GM19438 (cell line): Measurements from ENCODE around the gene DDX51.

Experiments
- ATAC-seq: cut with Tn5 transposase; IDR thresholded peaks from one replicate; pipeline ENCODE4 v1.9.1; 2021; ENCODE audit warnings: low read depth; ENCODE audit not compliant: unreplicated experiment

The DDX51 gene

DNA sequence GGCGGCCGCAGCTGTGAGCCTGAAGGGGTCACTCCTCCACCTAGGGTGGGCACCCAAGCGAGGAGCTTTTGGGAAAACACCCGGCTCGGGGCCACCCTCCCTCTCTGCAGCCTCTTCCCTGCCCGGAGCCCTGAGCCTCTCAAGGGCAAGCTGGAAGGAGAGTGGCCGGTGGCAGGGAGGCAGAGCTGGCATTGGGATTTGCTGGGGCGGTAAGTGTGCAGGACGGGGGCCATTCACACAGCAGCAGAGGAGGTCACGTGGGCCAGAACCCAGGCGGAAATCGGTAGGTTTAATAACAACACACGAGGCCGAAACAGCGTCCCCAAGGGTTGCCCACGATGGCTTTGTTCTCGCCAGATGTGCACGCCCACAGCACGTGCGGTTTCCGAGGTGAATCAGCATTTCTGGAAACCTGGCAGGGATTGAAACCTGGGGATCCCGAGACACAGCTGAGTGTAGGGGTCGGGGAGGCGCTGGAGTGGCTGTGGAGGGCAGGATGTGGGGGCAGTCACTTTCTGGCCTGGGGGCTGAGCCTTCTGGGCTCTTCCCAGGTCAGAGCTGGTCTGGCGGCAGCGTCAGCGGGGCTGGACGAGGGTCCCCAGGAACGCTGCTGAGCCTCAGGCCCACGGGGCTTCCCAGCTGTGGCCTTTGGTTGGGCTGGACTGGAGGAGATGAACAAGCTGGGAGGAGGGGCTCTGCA, 23.6 kb upstream of the DDX51 start:
- ATAC-seq: no peak

DNA sequence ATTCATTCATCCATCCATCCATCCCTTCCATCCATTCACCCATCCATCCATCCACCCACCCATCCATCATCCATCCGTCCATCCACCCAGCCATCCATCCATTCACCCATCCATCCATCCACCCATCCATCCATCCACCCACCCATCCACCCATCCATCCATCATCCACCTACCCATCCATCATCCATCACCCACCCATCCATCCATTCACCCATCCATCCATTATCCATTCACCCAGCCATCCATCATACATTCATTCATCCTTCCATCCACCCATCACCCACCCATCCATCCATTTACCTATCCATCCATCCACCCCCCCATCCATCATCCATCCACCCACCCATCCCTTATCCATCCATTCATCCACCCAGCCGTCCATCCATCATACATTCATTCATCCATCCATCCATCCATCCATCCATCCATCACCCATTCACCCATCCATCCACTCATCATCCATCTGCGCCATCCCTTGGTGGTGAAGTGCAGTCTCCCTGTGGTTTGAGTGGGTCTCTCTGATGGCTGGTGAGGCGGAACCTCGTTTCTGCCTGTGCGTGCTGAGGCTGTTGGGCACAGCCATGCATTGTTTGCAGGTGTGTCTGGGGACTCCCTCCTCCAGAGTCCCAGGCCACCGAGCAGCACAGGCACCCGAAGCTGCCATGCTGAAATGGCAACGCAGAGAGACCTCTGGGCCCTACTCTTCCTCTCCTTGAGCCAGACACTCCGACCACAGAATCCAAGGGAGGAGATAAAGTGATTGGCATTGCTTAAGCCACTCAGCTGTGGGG, 22.9 kb upstream of the DDX51 start:
- no peak for ATAC-seq

DNA sequence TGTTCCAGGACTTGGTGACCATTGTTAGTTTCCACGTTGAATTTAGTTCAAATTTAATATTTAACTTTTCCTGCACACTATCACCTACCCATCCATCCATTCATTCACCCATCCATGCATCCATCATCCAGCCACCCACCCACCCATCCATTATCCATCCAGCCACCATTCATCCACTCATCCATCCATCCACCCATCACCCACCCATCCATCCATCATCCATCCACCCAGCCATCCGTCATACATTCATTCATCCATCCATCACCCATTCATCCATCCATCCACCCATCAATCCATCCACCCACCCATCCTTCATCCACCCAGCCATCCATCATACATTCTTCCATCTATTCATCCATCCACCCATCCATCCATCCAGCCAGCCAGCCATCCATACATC, 22.0 kb upstream of the DDX51 start:
- no peak for ATAC-seq

DNA sequence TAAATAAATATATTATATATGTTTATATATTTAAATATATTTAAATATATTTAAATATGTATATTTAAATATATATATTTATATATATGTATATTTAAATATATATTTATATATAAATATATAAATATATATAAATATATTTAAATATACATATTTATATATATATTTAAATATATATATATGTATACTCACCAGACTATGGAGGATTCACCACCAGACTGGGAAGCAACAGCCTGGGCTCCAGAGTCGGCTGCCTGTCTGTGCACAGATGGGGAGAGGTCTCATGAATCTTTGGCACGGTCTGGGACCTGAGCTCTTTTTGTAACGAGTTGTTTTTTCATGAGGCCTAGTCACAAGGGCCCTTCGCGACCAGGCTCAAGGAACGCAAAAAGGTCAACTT, 21.5 kb upstream of the DDX51 start:
- ATAC-seq: no peak

DNA sequence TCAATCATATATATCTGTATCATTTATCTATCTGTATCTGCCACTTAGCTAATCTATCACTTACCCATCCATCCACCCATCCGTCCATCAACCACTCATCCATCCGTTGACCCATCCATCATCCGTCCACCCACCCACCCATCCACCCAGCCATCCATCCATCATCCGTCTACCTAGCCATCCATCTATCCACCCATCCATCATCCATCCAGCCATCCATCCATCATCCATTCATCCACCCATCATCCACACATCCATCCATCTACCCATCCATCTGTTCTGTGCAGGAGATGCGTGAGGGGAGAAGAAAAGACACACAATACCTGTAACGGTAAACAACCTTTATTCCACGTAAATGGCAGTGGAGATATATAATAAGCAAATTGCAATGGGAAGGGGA, 20.3 kb upstream of the DDX51 start:
- ATAC-seq: no peak

DNA sequence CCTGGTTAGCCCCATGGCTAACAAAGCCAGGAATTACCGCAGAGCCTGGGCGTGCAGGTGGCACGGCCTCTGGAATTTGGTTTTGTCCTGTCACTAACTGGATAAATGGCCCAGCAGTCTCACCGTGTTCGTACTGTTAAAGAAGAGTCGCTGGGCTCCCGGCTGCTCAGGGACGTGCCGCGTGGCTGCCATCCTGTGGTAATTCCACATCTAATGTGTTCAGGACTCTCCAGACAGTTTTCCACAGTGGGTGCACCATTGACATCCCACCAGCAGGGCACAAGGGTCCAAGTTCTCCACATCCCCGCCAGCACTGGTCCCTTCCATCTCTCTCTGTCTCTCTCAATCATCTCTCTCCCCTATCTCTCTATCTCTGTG, 19.8 kb upstream of the DDX51 start:
- ATAC-seq: no peak

DNA sequence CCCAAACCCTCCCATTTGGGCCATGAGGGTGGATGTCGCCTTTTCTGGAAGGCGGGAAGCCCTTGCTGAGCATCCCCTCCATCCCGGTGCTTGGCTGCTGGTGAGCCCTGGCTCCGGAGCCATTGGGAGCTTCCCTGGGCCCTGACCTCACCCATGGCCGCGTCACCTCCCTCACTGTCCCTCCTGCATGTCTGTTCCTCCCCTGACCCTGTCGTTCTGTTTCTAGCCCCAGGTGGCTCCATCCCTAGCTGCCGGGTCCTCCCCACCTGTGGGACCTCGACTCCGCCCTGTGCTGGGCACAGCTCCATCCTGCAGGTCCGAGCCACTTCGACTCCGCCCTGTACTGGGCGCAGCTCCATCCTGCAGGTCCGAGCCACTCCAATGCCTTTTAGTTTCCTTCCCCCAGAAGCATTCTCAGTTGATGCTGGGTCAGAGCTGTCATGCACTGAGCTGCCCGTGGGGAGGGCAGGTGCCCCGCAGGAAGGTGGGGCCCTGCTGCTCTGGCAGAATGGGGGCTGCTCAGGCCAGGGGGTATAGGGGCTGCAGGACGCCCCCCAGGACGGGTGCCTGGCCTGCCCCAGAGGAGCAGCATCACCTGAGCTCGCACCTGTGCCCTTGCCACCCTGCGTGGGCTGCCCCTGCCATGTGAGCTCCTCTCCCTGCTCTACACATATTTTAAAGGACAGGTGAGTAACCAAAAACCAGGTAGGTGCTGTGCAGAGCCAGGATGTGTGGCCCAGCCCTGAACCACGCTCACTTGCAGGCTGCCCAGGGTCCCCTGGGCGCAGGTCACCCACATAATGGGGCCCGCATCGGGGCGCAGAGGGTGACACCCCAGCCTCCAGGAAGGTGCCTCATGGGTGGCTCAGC, 19.2 kb upstream of the DDX51 start:
- no peak for ATAC-seq

DNA sequence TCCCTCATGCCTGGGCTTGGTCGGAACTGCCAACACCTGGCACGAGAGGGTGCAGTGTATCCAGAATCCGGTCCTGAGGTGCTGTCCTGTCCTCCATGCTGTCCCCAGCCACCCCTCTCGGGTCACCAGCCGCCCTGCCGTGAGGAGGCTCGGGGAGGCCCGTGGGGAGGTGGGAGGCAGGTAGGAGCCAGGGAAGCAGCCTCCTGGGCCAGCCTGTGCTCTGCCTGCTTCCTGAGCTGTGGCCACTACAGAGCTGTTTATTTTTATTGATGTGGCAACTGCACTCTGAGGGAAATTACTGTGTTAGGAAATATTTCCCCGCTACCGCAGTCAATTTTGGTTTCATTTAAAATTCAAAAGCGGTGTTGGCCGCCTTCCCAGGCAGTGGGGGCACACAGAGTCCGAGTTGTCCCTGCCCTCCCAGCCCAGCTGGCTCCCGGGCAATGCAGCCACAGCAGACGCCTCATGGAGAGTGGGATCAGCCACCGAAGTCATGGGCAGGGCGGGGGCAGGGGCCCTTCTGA, 18.5 kb upstream of the DDX51 start:
- no peak for ATAC-seq

DNA sequence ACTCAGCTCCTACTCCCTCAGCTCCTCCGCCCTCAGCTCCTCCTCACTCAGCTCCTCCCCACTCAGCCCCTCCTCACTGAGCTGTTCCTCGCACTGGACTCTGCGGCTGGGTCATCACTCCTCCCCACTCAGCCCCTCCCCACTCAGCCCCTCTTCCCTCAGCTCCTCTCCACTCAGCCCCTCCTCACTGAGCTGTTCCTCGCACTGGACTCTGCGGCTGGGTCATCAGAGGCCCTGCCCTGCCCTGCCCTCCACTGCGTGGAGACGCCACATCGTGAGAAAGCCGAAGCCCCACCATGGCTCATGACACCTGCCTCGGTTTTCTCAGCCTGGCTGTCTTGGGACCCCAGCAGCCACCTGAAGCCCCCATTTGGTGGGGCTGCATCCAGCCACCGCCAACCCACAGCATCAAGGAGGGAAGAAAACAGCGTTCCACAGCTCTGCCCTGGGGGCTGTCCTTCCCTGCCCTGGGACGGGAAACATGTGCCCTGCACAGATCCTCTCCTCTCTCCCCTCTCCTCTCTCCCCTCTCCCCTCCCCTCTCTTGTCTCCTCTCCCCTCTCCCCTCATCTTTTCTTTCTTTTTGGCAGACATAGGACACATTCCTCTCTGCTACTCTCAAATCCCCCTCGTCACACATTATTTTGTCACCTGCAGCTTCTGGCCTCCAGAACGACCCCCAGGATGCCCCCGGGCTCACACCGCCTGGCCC, 17.8 kb upstream of the DDX51 start:
- no peak for ATAC-seq

DNA sequence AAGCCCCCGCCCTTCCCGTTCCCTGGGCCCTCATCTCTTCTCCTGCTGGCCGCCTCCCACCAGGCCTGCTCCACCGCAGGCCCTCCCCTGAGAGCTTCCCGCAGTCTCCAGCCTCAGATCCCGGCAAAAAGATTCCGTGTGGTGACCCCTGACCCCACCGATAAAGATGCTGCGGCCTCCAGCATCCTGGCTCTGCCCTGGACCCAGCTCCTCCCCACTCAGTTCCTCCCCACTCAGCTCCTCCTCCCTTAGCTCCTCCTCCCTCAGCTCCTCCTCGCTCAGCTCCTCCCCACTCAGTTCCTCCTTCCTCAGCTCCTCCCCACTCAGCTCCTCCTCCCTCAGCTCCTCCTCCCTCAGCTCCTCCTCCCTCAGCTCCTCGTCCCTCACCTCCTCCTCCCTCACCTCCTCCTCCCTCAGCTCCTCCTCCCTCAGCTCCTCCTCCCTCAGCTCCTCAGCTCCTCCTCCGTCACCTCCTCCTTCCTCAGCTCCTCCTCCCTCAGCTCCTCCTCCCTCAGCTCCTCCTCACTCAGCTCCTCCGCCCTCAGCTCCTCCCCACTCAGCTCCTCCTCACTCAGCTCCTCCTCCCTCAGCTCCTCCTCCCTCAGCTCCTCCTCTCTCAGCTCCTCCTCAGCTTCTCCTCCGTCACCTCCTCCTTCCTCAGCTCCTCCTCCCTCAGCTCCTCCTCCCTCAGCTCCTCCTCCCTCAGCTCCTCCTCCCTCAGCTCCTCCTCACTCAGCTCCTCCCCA, 17.1 kb upstream of the DDX51 start:
- ATAC-seq: no peak

DNA sequence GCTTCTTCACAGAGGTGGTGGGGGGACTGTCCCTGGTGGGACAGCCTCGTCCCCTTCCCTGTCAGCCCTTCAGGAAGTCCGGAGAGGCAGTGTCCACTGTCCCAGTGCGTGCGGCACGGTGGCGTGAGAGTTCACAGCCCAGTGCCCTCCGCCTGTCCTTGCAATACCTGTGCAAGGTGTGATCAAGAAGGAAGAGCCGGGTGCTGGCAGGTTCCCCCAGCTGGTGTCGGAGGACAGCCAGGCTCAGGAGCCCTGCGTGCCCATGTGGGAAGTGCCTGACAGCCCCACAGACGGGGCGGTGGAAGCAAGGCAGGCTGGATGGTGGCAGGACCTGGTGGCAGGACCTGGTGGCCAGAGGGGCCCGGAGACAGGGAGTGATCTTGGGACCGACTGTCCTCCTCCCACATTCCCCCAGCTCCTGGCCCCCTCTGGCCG, 16.5 kb upstream of the DDX51 start:
- no peak for ATAC-seq

DNA sequence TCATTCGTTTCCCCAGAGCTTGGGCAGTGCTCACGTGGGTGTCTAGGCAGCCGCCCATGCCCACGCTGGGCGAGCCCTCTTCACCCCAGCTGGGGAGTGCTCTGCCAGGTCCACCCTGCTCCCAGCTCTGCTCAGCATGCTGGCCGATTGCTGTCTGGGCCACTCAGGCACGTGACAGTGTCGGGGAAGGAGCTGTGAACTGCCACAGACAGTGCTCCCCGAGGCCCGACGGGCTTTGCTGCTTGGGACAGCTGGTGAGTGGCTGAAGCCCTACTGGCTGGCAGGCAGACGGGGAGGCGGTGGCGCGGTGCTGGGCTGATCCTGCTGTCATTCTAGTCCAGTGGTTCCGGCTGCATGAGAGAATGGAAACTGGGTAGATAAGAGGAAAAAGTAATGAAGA, 15.9 kb upstream of the DDX51 start:
- ATAC-seq: no peak

DNA sequence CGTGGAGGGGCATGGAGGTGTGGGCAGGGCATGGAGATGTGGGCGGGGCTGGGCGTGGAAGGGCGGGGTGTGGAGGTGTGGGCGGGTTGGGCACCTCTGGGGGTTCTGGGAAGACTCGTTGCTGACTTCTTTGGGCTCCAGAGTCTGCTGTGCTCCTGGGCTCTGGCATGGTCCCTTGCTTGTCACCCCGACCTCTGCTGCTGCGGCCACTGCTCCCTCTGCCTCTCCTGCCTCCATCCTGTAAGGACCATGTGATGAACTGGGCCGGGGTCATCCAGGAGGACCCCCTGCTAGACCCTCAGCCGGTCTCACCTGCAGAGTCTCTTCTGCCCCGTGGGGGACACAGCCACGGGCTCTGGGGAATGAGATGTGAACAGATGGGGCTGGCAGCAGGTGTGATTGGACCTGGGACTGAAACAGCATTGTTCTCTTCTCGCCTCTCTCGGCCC, 15.5 kb upstream of the DDX51 start:
- ATAC-seq: no peak

DNA sequence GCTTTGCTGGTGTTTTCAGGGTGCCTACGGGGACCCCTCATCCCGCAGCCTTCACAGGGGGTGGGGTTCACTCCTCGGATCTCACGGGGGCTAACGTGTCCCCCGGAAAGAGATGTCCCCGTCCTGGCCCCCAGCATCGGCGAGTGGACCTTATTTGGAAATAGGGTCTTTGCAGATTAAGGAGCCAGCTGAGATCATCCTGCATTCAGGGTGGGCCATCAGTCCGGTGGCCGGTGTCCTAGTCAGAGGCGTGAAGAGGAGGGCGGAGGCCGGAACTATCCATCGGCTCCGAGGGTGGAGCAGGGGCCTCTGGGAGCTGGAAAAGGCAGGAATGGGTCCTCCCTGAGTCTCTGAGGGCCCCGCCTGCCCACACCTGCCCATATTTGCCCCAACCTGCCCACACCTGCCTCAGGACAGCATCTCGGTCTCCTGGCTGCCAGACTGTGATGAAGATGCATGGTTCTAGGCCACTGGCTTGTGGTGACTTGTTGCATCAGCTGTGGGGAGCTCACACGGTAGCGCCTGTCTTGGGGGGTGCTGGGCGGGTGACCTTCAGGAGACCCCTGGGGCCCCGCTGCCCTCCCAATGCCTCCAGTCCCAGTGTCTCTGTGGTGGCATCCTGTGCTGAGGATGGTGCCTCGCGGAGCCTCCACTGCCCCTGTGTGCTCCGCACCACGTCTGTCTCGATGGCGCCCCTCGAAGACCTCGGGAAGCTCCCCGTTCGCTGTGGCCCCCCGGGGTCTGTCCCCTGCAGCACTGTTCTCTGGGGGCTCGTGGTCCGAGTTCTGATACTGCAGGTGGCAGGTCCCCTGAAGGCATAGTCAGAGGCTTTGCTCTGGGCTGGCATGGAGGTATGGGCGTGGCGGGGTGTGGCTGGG, 14.8 kb upstream of the DDX51 start:
- no peak for ATAC-seq

DNA sequence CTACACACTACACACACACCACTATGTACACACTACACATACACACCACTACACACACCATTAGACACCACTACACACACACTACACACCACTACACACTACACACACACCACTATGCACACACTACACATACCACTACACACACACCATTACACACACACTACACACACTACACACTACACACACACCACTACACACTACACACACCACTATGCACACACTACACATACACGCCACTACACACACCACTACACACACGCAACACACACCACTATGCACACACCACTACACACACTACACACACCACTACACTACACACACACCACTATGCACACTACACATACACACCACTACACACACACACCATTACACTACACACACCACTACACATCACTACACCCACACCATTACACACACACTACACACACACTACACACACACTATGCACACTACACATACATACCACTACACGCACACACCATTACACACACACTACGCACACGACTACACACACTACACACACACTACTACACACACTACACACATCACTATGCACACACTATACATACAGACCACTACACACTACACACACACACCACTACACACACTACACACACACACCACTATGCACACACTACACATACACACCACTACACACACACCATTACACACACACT, 13.8 kb upstream of the DDX51 start:
- no peak for ATAC-seq

DNA sequence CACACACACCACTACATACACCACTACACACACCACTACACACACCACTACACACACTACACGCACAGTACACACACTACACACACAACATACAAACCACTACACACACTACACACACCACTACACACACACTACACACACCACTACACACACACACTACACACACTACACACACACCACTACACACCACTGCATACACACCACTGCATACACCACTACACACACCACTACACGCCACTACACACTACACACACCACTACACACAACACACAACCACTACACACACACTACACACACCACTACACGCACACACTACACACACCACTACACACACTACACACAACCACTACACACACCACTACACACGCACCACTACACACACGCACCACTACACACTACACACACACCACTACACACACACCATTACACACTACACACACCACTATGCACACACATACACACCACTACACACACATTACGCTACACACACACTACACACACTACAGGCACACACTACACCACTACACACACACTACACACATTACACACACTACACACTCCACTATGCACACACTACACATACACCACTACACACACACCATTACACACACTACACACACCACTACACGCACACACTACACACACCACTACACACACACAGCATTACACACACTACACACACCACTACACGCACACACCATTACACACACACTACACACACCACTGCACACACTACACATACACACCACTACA, 12.6 kb upstream of the DDX51 start:
- no peak for ATAC-seq

DNA sequence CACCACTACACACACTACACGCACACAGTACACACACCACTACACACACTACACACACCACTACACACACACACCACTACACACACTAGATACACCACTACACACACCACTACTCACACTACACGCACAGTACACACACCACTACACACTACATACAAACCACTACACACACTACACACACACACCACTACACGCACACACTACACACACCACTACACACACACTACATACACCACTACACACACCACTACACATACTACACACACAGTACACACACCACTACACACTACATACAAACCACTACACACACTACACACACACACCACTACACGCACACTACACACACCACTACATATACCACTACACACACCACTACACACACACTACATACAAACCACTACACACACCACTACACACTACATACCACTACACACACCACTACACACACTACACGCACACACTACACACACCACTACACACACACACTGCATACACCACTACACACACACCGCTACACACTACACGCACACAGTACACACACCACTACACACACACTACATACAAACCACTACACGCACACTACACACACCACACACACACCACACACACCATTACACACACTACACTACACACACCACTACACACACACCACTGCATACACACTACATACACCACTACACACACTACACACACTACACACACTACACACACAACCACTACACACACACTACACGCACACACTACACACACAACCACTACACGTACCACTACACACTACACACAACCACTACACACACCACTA, 11.9 kb upstream of the DDX51 start:
- no peak for ATAC-seq
